Stimulated activated CD4-positive, alpha-beta T cell treated with anti-CD3 and anti-CD28 coated beads, Interleukin-2, amount 100 ng/mL, for 24 hours (primary cell): ENCODE results near the gene HRK.
"Not testable (repeated sequence)": the region's sequence is repeated elsewhere in the genome, so short reads cannot be mapped to it uniquely, and the experiment has no call there.

Experiments
- DNase-seq, 2 donors: peaks; one replicate each; pipeline ENCODE4 v3.0.0-alpha.2; 2020

Gene HRK

DNA sequence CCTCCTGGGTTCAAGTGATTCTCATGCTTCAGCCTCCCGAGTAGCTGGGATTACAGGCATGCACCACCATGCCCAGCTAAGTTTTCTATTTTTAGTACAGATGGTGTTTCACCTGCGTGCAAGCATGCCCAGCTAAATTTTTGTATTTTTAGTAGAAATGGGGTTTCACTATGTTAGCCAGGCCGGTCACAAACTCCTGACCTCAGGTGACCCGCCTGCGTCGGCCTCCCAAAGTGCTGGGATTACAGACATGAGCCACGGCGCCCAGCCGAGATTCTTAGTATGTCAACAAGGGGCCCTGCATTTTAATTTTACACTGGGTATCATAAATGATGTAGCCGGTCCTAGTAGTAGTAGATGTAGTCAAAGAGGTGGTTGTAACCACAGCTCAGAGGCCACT, 66.5 kb downstream of the HRK start:
- not testable (repeated sequence) for DNase-seq

DNA sequence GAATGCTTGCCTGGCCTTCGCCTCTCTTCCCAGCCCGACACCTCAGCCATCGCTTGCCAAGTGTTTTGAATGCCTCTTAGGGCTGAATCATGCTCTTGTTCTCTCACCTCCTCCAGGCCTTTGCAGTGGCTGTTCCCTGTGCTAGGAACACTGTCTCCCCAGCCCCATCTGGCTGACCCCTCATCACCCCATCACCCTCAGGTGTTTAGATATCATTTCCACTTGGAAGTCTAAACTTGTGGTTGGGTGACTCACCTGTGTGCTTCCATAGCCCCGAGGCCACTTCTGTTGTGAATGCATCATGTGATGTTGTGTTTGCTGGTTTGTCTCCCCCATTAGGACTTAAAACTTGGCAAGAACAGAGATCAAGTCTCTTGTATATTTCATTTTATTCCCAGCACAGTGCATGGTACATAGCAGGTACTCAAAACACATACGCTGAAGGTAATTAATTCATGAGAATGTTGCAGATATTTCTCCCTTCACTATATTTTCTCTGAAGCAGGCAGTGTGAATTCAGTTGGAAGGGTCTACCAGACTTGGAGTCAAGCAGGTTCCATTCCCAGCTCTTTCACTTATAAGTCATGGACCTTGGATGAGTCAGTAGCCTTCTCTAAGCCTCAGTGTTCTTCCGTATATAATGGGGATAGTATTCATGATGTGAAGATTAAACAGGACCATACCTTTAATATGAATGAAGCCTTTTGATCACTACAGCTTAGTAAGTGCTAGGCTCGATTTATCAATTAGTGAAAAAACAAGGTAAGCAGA, 67.8 kb downstream of the HRK start:
- no peak for DNase-seq

DNA sequence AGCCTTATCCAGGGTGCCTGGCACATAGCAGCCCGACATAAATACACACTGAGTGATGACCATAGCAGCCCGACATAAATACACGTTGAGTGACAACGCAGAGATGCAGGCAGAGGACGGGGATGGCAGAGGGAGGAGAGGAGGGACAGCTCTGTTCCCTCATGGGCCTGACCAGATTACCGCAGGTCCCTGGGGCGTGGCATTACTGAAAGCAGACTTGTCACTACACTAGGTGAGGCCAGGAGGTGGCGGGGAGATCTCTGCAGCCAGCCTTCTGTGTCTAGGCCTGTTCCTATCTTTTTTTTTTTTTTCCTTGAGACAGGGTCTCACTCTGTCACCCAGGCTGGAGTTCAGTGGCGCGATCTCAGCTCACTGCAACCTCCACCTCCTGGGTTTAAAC, 69.0 kb downstream of the HRK start:
- DNase-seq = no peak

DNA sequence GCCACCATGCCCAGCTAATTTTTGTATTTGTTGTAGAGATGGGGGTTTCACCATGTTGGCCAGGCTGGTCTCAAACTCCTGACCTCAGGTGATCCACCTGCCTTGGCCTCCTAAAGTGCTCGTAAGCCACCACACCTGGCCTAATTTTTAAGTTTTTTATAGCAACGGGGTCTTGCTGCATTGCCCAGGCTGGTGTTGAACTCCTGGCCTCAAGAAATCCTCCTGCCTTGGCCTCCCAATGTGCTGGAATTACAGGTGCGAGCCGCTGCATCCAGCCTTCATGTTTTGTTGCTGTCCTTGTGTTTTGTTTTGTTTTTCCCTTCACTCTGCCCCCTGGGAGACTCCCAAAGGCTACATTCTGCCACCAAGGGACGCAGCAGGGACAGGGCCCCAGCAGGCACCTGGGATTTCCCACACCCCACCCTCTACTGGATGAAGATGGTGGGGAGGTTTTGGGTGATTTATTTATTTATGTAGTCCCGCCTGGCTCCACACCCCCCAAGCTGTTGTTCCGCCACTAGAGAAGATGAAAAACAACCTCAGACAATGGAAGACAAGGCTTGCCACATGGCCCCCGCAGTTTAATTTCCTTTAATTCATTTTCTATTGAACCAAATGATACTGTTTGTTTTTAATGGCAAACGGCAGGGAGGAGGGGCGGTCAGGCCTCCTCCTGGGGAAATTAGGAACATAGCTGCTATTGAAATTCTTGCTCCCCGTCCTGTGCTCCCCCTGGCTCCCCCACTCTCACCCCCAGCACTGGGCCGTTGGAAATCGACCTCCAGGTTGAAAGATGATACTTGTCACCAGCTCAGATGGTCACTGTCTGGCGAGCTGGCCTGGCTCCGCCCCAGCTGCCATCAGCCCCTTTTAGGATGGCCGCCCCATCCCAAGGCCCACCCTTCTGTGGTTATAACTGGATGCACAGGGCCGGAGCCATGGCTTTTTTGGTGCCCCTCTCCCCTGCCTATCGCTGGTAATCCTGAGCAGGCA, 72.8 kb downstream of the HRK start:
- DNase-seq = no peak

DNA sequence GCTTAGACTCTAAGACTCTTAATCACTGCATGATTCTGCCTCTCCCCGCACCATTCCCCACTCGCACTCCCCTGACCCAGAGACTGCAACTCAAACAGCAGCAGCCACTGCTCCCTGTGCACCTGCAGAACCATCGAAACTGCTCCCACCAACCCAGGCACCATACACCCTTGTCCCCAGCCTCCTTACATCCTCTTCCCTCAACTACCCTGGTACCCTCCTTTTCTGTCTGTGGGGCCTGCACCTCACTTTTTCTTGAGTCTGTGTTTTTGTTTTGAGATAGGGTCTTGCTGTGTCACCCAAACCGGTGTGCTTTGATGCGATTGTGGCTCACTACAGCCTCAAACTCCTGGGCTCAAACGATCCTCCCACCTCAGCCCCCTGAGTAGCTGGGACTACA, 73.7 kb downstream of the HRK start:
- DNase-seq = no peak

DNA sequence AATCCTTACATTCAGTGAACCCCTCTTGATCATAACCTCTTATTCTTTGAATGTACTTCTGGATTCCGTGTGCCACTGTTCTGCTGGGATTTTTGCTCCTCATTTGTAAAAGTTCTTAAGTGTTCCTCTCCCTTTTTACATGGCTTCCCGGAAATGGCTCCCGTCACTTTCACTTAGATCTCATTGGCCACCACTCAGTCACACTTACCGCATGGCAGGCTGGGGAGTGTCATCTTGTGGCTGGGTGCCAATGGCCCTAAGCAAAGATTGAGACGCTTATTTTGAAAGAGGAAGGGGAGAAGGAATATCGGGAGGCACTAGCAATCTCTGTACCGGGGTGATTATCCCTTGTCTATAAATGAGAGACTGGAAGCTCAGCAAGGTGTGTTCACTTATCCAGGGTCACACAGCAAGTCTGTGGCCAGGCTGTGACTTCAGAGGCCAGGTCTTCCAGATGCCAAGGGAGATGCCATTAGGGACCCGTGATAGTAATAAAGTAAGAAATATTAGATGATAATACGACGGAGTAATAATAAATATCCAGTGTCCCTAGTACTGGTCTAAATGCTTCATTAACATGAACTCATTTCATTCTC, 74.3 kb downstream of the HRK start:
- no peak for DNase-seq
